HCT116 (cell line): ENCODE data around the gene MAP3K4.

ENCODE experiments used
- CTCF ChIP-seq, 3 experiments: fragments of 200-600 bp in 1 of 3; sonication (generic) in 1 of 3; IDR thresholded peaks in 2 of 3; conservative IDR thresholded peaks in 1 of 3; 2 replicates each; pipeline ENCODE4 v1.5.1; 2012 to 2017; ENCODE audit warnings: low read depth in 2 of 3, low read length in 2 of 3, antibody characterized with exemption in 1 of 3, borderline replicate concordance in 1 of 3, control low read depth in 1 of 3, mild to moderate bottlenecking in 1 of 3, mixed read lengths in 1 of 3, mixed run types in 1 of 3, moderate library complexity in 1 of 3; ENCODE audit not compliant: insufficient read depth in 1 of 3
- EZH2 ChIP-seq: fragments of 200-600 bp; sonication (generic); IDR thresholded peaks from 2 replicates; pipeline ENCODE4 v1.6.1; 2017; ENCODE audit warnings: antibody characterized with exemption, mixed run types
- EZH2phosphoT487 ChIP-seq: fragments of 200-600 bp; IDR thresholded peaks from 2 replicates; pipeline ENCODE4 v1.6.1; 2018; ENCODE audit warnings: antibody characterized with exemption, borderline replicate concordance
- POLR2A ChIP-seq: IDR thresholded peaks from 2 replicates; pipeline ENCODE4 v1.7.0; 2011; ENCODE audit warnings: borderline replicate concordance; ENCODE audit not compliant: insufficient read depth, insufficient read length; ENCODE audit errors: extremely low read depth
- POLR2AphosphoS5 ChIP-seq: IDR thresholded peaks from 2 replicates; pipeline ENCODE4 v1.6.1; 2011; ENCODE audit warnings: mild to moderate bottlenecking, low read depth, low read length, moderate library complexity
- RAD21 ChIP-seq: IDR thresholded peaks from 2 replicates; pipeline ENCODE4 v1.6.1; 2012; ENCODE audit warnings: low read depth, mild to moderate bottlenecking
- REST ChIP-seq: IDR thresholded peaks from 2 replicates; pipeline ENCODE4 v1.6.1; 2012; ENCODE audit warnings: low read depth
- ZNF274 ChIP-seq: fragments of 200-500 bp; sonication (Bioruptor generic); IDR thresholded peaks from 2 replicates; pipeline ENCODE4 v1.6.1; 2014; ENCODE audit warnings: mild to moderate bottlenecking, low read depth, low read length, inconsistent platforms

- TF ChIP-seq ZNF274 (no peak), POLR2A (no peak), CTCF (IDR thresholded peaks at IDR 0.05 in 2 of 3, conservative IDR thresholded peaks at IDR 0.05 in 1 of 3; ENCODE audit: borderline replicate concordance in 1 of 3, insufficient read depth in 1 of 3, low read depth in 2 of 3, low read length in 2 of 3) (no peak), EZH2phosphoT487 (no peak), RAD21 (no peak), EZH2 (no peak), POLR2AphosphoS5 (no peak), REST (no peak)
These were observed 7.2 kb downstream of the MAP3K4 start for GRCh38 chr6:160998766-160999165.
